HG03280 (cell line): ENCODE results near the gene FOSB.

Source experiments
- ATAC-seq: cut with Tn5 transposase; IDR thresholded peaks from one replicate; pipeline ENCODE4 v1.9.1; 2021; ENCODE audit warnings: mild to moderate bottlenecking, moderate library complexity; ENCODE audit not compliant: unreplicated experiment

Gene FOSB

DNA sequence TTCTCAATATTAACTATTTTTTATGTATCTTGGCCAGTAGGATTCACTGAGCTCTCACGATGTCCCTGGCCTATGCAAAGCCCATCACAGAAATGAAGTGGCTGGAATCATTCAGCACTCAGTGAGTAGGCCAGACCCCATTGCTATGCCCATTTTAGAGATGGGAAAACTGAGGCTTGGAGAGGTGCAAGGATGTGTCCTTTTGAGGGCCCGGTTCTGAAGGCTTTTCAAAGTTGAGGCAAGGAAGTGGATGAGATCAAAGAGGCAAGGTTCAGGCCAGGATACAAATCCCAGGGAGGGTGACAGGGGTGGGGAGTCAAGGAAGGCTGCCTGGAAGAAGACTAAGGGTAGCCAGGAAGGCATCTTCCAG, 25.4 kb upstream of the FOSB start:
- ATAC-seq, result no peak

DNA sequence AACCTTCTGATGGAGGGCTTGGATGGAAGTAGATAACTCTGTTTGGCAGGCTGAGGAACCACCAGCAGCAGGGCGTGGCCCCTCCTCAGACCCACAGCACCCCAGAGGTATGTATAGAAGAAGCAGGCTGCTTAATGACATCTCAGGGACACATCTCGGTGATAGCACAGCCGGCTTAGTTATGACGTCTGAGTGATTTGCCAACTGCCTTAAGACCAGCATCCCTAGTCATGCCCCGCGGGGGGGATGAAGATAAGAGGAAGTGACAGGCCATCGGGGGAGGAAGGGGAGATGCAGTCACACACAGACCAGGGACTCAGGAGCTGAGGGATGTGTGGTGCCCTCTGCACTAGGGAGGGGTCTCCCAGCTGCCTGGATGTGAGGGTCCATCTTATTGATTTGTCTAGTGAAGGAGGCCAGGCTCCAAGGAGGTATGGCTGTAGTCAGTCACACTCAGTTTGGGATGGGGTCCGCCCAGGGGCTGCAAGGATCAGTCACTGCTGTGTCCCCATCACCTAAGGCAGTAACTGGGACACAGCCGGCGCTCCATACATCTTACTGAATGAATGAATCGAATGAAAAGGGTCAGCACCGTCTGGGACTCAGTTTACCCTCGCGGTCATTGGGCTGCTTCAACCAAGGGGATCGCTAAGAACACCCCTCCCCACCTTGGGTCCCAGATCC, 24.9 kb upstream of the FOSB start:
- ATAC-seq, result no peak

DNA sequence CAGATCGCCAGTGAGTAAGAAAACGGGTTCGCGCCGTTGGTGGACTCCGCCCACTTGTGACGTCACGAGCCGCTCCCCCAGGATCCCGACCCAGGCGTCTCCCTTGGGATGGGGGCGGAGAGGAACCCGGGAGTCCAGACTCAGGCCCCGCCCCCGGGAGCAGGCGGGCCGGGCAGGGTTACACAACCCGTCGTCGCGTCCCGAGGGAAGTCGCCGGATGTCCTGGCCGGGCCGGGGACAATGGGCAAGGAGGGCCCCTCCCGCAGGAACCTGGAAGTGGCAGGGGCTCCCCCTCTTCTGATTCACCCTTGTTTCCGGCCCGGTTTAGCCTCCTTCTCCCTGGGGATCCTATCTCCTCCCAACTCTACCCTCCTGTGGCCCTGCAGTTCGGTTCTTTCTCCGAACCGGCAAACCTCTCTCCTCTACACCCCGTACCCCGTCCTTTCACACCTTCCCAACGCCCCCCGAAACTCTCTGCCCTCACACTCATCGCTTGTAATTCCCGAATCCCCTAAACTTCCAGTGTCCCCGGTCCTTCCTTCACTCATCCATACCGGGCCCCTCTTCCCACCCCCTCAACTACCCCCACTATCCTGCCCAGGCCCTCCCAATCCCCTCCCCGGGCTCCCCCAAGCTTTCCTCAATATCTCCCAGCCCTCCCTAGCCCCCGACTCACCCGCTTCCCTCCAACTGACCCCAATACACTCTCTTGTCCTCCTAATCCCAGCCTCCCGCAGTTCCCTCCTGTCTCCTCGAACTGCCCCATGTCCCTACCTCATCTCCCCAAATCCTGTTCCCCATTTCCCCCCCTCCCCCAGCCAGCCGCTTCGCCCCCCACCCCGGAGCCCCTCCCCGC, 24.1 kb upstream of the FOSB start:
- ATAC-seq, result no peak

DNA sequence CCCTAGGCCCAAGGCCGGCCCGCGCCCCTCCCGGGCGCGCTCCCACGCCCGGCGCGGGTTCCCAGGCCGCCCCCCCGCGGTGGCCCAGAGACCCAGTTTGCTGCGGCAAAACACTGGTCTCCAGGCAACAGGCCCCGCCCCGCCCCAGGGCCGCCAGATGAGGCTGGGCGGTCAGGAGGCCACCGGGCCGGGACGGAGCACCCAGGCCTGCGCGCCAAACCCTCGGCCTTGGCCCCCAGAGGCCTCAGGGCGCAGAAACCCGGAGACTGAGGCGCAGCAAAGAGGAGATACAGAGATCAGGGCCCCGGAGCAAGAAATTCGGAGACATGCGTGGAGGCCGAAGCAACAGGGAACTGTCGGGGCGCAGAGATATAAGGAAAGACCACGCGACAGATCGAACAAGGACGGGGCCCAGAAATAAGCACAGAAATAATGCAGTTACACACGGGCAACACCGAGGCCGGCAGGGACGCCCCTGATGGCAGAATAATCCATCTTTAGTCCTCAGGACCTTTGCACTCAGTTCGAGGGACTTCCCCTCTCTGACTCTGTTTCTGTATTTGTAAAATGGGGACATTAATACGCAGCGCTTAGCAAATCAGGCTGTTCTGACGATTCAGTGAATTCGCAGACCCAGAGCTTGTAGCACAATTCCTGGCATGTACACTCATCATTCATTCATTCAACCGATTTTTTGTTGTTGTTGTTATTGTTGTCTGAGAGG, 23.3 kb upstream of the FOSB start:
- ATAC-seq, result peak; percentile 48

DNA sequence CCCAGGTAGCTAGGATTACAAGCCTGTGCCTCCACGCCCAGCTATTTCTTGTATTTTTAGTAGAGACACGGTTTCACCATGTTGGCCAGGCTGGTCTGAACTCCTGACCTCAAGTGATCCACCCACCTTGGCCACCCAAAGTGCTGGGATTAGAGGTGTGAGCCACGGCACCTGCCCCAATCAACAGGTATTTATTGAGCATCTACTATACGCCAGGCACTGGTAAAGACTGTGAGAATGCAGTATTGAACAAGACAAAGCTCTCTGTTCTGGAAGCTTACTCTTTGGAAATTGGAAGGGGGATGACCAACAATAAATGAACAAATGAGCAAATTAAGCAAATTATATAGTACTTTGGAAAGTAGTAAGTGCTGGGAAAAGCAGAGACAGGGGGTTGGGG, 22.7 kb upstream of the FOSB start:
- no peak for ATAC-seq

DNA sequence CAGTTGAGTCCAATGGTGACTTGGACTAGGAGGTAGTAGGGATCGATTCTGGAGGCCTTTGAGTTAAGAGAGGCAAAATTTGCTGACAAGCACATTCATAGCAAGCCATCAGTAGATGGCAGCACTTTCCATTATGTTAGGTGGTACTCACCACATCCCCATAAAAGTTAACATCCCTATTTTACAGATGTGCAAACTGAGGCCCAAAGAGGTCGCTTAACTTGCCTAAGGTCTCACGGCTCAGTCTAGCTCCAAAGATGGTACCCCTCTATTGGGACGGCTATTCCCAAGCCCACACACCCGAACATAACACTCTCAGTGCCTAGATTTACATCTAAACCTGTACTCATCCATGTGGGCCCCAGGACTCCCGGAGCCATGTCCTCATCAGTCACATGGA, 21.5 kb upstream of the FOSB start:
- ATAC-seq, result no peak

DNA sequence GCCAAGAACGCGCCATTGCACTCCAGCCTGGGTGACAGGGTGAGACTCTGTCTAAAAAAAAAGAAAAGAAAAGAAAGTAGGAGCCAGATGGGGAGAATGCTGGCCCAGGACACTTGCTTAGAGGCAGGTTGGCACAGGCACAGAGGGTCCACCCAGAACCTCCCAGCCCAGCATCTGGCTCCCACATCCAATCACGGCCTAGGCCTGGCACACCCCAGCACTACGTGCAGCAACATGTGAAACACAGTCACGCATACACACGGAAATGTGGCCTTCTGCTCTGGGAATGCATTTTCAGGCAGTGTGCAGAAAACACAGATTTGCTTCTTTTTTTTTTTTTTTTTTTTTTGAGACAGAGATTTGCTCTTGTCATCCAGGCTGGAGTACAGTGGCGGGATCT, 20.9 kb upstream of the FOSB start:
- ATAC-seq, result no peak

DNA sequence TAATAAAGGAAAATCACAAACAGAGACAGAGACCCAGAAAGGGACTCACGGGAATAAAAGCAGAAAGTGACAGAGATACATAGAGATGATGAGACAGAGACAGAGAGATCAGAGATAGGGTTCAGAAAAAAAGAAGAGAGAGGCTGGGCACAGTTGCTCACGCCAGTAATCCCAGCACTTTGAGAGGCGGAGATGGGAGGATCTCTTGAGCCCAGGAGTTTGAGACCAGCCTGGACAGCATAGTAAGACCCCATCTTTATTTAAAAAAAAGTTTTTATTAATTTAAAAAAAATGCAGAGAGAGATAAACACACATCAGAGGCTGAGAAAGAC, 19.4 kb upstream of the FOSB start:
- no peak for ATAC-seq

DNA sequence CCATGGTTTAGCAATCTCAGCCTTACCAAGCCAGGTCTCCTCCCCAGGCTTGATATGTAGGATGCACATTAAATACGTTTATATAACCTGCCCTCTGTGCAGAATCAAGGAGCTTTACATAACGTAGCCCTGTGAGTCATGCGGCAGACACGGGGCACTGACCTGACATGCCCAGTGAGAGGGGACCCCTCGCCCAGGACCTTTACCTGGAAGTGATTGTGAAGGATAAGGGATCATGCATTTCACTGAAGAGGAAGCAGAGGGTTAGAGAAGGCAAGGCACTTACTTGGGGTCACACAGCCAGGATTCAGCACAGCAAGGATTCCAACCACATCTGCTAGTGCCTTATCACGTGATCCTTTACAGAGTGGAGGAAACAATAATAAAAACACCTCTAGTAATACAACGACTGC, 18.9 kb upstream of the FOSB start:
- ATAC-seq, result no peak

DNA sequence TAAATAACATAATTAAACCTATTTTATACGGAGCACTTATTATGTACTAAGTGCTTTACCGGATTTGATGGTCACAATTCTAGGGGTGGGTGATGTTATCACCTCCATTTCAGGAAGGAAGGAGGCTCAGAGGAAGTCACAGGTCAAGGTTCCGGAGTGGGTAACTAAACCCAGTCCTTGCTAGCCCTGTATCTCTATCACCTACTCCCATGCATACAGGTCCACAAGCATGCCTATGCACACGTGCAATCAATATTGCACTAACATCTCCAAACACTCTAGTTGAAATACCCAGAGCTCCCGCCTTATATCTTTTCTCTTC, 17.8 kb upstream of the FOSB start:
- no peak for ATAC-seq

DNA sequence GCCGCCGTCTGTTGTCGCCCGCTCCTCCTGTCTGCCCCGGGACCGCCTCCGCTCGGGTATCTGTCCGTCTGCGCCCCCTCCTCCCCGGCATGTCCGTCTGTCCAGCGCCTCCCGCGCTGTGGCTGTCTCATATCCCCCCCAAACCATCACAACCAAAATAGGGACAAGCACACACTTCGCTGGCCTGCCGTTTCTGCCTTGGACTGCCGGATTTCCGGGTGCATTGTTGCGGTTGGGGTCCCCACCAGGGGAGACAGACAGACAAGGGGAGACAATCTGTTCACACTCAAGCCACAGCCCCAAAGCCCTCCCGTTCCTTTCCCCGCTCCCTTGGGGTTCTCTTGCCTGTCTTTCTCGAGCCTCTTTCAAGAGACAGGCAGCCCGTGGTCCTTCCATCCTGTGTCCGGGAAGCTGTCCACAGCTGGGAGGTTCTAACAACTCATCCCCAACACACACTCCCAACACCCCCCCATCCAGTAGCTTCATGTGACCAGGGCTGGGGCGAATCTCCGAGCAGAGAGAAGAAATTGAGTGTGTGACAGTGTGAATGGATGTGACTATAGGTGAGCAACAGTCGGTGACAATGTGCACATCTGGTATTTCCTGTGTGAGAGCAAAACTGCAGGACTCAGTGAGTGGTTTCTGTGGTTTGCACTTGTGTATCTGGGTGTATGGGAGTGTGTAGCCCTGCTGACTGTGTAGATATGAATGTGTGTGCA, 16.5 kb upstream of the FOSB start:
- ATAC-seq, result no peak

DNA sequence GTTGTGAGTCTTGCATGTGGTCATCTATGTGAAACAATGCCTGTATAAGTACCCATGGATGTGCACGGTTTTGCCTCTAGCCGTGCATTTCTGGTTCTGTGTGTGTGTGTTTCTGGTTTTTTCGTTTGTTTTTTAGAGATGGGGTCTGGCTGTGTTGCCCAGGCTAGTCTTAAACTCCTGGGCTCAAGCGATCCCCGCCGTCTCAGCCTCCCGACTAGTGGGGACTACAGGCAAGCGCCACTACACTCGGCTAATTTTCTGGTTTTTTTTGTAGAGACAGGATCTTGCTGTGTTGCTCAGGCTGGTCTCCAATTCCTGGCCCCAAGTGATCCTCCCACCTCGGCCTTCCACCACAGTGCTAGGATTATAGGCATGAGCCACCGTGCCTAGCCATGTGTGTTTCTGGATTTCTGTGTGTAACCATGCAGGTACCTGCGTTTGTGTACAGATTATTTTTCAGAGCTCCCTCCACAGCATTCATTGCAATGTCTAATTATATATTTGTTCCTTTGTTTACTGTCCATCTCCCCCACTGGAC, 15.9 kb upstream of the FOSB start:
- no peak for ATAC-seq

DNA sequence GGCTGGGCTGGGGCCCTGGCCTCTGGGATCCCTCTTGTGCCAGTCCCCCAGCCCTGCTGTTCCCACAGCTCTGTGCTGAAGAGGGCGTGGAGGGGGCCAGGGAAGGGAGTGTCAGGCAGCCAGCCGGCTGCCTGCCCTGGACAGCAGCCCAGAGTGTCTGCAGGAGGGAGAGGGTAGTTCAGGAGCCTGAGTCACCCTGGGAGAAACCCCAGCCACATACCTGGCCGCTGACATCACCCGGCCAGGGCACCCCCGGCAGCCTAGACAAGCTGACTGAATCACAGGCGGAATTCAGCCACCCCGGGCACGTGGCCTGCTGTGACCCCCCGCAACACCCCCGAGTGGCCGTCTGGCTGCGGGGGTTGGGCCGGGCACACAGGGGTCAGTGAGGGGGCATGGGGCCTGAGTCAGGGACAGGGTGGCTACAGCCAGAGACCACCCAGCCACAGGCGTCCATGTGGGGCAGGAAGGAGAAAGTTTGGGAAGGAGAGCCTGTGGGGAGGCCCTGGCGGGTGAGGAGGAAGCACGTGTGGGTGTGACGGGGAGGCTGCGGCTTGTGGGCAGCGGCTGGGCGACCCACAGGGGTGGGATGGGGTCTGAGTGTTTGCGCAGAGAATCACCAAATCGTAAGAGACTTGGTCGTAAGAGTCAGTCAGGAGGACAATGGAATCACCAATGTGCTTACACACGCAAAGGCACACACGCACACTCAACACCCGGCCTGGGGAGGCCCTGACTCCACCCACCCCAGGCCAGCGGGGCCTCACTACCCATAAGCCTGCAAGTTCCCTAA, 11.9 kb upstream of the FOSB start:
- no peak for ATAC-seq

DNA sequence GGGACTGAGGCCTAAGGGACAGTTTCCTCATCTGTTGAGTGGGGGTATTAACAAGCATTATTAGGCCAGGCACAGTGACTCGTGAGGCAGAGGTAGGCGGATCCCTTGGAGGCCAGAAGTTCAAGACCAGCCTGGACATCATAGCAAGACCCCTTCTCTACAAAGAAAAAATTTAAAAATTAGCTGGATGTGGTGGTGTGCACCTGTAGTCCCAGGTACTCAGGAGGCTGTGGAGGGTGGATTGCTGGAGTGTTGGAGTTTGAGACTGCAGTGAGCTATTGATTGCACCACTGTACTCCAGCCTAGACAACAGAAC, 11.3 kb upstream of the FOSB start:
- no peak for ATAC-seq

DNA sequence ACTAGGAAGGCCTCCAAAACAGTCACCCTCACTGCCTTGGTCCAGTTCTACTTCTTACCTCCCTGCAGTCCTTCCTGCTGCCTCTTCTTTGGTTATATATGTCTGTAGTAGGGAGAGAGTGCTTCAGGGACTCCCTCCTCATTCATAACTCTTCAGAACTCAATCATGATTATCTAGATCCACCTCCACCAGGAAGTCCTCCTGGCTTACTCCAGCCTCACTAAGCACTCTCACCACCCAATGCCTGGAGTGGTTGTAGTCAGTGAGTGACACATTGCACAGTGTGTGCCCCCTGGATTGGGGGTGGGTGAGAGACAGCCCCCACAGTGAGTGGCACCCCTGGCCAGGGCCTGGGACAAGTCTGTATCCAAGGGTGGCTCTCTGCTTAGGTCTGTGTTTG, 10.0 kb upstream of the FOSB start:
- no peak for ATAC-seq

DNA sequence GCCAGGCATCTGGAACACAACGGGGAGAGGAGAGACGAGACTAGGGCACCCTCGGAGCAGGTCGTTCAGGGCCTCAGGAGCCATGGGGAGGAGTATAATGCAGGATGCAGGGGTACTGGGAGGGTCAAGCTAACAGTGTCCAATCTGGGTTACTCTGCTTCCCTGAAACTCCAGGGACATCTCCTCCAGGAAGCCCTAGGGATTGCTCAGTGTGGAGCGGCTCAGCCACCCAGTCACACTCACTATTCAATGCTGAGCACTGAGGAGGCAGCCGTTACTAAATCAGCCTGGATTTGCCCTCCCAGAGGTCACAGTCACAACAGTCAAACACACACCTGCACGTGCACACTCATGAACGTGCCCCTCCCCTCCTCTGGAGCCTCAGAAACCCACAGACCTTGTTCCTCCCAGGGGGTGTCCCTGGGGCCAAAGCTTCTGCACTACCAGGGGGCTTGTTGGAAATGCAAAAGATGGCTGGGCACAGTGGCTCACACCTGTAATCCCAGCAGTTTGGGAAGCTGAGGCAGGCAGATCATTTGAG, 6.9 kb upstream of the FOSB start:
- ATAC-seq, result no peak

DNA sequence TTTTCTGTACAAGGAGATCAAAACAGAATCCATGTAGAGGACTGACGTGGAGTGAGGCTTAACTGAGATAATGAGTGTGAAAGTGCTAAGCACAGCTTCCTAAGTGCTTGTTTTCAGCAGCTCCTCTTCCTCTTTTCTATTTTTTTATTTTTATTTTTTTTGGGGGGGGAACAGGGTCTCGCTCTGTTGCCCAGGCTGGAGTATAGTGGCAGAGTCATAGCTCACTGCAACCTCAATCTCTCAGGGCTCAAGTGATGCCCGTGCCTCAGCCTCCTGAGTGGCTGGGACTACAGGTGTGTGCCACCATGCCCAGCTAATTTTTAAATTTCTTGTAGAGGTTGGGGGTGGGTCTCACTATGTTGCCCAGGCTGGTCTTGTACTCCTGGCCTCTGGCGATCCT, 5.6 kb upstream of the FOSB start:
- no peak for ATAC-seq

DNA sequence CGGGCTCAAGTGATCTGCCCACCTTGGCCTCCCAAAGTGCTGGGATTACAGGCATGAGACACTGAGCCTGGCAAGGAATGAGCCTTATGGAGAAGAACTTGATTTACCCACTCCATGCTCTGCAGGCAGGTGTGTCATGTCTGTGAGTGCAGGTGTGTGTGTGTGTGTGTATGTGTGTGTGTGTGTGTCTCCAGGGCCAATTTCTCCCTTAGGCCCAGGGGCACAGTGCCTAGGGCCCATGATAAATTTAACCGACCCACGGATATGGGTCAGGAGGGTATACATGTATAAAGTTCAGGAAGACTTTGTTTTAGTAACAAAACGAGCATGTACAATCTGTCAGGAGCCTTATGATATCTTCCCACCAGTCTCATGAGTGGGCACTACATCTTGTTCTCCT, 4.6 kb upstream of the FOSB start:
- ATAC-seq, result no peak

DNA sequence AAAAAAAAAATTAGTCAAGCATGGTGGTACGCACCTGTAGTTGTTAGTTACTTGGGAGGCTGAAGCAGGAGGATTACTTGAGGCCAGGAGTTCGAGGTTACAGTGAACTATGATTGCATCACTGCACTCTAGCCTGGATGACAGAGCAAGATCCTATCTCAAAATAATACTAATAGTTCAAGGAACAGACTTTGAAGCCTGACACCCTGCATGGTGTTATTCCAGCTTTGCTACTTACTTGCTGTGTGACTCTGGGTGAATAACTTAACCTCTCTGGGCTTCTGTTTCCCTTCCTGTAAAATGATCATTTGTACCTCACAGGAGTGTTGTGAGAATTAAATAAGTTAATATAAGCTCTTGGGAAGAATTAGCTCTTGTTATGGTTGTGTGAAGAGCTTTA, 3.5 kb upstream of the FOSB start:
- no peak for ATAC-seq

DNA sequence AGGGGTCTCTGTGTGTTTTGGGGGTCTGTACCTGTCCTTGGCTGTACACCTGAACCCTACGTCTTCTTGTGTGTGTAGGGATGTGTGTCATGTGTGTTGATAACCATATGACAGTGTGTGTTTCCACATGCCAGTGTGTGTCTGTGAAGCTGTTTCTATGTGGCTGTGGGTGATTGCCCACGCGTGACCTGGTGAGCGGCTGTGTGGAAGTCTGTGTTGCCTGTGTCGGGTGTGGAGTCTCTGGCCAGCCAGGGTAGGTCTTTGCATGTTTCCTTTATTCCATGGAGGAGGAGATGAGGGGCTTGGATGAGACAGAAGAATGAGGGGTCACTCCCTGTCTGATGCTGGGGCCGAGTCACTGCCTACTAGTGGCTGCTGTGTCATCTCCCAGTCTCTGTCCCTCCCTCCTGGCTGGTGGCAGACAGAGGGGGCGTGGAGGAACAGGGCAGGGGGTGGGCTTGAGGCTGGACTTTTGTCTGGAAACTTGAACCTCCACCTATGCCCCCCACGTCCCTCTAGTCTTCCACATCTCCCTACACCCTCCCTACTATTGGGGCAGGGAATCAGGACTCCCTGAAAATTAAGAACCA, 2.8 kb upstream of the FOSB start:
- ATAC-seq, result no peak
